Measurements from ENCODE around the gene NDUFB8.

Gene NDUFB8

DNA sequence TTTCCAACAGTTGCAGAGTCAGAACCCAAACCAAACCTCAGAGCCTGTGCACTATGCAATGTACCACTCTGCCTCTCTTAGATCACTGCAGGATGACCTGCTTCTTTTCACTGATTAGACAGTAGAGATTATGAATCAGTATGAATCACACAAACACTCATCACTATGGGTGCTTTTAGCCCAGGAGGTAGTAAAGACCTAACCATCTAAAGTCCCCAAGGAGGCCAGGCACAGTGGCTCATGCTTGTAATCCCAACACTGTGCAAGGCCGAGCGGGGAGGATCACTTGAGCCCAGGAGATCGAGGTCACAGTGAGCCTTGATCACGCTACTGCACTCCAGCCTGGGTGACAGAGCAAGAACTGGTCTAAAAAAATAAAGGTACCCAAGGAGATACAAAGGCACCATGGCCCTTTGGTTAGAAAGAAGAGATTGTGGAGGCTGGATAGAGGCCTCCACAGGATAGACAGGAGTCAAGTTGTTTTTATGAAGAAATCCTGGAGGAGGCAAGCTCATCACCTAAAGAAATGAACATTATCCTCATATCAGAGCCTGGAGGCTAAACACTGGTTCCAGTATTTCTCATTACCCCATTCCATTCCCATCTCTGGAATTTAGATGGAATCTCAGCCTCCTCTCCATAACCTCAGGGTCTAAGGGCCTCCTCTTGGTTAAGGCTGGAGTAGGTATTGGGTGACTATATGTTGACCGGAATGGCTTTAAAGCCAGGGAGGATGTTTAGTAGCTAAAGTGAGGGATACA lies 22.9 kb downstream of the NDUFB8 start:
- TF ChIP-seq ZNF274 (IDR thresholded peaks at IDR 0.05; ENCODE audit: low read depth, low read length) = no peak

DNA sequence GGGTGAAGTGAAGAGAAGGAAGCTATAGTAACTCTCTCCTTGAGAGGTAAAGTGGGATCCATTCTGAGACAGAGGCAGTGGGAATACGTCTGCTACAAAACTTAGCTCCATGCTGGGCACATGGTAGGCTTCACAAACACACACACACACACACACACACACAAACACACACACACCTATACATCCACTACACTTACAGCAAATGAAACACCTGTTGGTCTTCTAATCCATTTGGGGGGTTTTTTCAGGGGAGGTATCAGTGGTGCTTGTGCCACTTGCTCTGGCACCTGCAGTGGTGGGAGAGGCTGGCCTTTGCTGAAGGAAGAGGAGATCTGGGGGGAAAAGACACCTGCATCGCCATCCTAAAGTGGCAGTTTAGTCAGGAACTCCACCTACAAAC lies 24.5 kb downstream of the NDUFB8 start:
- no peak for TF ChIP-seq ZNF274 (IDR thresholded peaks at IDR 0.05; ENCODE audit: low read depth, low read length)
- no peak overlapping the region for H3K4me3 ChIP-seq (ENCODE audit: low read length)

More for the DNA sequence above, 22.9 kb downstream of the NDUFB8 start:
- H3K4me3 ChIP-seq (ENCODE audit: low read length) = no peak overlapping the region

DNA sequence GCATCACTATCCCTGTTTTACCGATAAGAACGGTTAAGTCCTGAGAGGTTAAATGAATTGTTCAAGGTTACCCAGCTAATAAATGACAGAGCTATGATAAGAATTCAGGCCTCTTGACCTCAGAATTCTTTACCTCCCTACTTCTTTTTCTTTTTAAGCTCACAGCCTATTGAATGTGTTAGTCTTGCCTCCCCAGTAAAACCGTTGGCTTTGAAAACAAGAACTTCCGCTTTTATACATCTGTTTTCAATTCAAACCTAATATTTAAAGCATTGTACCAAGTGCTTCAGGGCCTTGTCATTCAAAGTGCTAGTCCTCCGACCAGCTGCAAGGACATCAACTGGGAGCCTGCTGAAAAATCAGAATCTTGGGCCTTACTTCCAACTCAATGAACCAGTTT lies 25.6 kb downstream of the NDUFB8 start:
- no peak for TF ChIP-seq ZNF274 (IDR thresholded peaks at IDR 0.05; ENCODE audit: low read depth, low read length)
- H3K4me3 ChIP-seq (ENCODE audit: low read length) = no peak overlapping the region

DNA sequence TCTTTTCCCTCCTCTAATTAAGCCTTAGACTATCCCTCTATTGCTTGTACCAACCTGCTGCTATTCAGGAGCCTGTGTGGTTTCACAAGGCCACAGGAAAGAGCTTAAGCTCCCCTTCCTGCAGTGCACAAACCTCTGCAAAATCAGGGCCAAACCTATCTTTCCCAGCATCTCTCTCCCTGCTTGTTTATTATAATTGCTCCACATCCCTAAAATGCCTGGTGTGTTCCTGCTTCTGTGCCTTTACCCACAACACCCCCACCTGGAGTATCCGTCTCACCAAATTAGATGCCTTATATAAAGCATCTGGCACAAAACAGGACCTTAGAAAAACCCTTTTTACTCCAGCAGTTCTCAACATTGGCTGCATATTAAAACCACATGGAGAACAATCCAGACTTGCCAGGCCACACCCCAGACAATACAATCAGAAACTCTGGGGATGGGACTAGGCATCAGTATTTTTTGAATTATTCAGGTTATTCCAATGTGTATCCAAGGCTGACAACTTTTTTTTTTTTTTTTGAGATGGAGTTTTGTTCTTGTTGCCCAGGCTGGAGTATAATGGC lies 26.7 kb downstream of the NDUFB8 start:
- no peak for TF ChIP-seq ZNF274 (IDR thresholded peaks at IDR 0.05; ENCODE audit: low read depth, low read length)
- no peak overlapping the region for H3K4me3 ChIP-seq (ENCODE audit: low read length)

DNA sequence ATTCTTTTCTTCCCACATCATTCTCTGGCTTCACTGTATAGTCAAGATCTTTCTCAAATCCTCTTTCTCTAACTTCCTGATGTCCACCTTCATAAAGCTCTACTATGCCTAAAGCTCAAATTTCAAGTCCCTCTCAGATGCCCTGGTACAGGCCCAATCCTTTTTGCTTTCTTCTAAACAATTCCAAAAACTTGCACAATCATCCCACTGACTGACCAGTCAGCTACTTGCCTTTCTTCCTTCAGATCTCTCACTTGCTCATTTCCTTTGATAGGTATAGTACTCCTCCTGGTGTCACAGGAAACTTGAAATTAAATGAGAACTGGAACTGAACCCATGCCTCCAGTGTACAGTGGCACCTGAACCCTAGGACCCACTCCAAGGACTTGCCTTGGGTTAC lies 28.2 kb downstream of the NDUFB8 start:
- TF ChIP-seq ZNF274 (IDR thresholded peaks at IDR 0.05; ENCODE audit: low read depth, low read length) = no peak
- H3K4me3 ChIP-seq (ENCODE audit: low read length) = no peak overlapping the region

DNA sequence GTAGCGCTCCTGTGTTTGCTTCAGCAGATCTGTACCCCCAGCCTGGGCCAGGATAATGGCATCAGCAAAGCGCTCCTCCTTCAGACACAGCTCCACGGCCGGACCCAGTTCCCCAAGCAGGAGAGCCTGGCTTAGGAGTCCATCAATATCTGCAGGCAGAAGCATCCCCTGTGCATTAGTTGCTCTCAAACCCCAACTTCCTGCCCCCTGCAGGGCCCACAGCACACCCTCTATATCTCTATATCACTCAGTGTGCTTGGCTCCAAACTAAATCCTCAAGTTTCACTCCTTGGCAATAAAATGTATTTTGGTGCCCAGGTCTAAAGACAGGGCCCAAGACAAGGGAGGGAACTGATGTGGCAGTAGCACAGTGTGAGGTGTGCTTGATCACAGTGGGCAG lies 31.6 kb downstream of the NDUFB8 start:
- no peak overlapping the region for H3K4me3 ChIP-seq (ENCODE audit: low read length)
- TF ChIP-seq ZNF274 (IDR thresholded peaks at IDR 0.05; ENCODE audit: low read depth, low read length) = no peak

DNA sequence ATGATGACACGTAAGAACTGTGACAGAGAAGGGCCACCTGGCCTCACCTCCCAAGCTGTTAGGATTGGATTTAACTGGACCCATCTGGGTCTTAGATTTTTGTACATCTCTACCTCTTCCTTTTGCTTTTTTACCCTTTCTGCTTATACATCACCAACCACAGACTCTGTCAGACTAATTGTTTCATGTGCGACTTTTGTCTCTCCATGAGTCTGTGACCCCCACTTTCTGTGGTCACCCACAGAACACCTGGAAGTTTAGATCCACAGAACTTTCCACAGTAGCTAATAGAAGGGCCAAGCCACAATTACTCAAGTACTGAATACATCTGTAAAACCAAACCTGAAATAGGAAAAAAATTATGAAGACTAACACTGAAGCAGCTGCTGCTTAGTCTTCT lies 33.1 kb downstream of the NDUFB8 start:
- no peak for TF ChIP-seq ZNF274 (IDR thresholded peaks at IDR 0.05; ENCODE audit: low read depth, low read length)
- H3K4me3 ChIP-seq (ENCODE audit: low read length) = no peak overlapping the region

DNA sequence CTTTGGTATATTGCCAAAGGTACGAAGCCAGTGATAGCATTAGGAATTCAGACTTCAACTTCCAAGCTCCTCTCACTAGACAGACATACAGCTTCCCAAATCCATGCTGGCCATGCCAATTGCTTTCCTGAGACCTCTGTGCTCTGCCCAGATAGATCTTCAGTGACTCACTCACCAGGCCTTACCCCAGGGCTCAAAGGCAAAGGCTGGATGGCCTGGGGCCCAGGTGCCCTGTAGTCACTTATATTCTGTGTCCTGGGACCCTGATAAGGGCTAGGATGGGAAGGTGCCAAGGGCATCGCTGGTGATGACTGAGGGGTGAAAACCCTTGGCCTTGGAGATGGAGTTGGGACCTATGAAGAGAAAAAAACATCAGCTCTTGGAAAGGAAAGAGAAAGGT lies 39.1 kb downstream of the NDUFB8 start:
- TF ChIP-seq ZNF274 (IDR thresholded peaks at IDR 0.05; ENCODE audit: low read depth, low read length) = no peak
- H3K4me3 ChIP-seq (ENCODE audit: low read length) = no peak overlapping the region

DNA sequence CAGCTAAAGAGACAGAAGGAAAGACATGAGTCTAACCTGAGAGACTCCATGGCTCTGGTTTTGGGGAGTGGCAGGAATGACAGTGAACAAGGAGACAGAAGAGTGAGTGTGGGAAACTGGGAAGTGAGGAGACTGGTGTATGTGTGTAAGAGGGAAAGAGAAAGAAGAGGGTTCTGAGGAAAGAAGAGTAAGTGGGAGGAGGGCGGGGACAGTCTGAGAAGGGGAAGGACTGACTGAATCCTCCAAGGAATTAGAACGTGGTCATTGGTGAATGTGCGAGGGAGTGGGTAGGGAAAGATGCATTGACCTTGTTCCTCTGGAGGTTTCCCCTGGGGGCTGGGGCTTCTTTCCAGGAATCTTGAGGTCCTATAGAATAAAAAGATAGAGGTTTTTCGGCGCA lies 40.3 kb downstream of the NDUFB8 start:
- no peak overlapping the region for H3K4me3 ChIP-seq (ENCODE audit: low read length)

DNA sequence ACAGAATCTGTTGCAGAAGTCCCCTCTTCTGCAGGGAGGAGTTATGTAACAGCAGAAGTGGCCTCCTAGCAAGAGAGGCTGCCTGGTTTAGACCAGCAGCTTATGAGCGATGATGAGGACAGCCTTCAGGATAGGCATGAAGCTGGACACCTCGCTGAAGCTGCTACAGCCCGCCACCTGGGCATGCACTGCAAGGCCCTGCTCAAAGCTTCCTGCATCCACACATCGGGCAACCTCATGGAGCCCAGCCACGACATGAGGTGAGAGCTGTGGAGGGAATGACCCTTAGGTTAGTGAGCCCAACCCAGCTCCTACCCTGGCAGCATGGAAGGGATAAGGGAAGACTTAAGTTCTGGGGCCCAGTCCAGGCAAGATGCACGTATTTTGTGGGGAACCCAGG lies 42.1 kb downstream of the NDUFB8 start:
- no peak for TF ChIP-seq ZNF274 (IDR thresholded peaks at IDR 0.05; ENCODE audit: low read depth, low read length)
- no peak overlapping the region for H3K4me3 ChIP-seq (ENCODE audit: low read length)

More for the DNA sequence above, 40.3 kb downstream of the NDUFB8 start:
- no peak for TF ChIP-seq ZNF274 (IDR thresholded peaks at IDR 0.05; ENCODE audit: low read depth, low read length)

DNA sequence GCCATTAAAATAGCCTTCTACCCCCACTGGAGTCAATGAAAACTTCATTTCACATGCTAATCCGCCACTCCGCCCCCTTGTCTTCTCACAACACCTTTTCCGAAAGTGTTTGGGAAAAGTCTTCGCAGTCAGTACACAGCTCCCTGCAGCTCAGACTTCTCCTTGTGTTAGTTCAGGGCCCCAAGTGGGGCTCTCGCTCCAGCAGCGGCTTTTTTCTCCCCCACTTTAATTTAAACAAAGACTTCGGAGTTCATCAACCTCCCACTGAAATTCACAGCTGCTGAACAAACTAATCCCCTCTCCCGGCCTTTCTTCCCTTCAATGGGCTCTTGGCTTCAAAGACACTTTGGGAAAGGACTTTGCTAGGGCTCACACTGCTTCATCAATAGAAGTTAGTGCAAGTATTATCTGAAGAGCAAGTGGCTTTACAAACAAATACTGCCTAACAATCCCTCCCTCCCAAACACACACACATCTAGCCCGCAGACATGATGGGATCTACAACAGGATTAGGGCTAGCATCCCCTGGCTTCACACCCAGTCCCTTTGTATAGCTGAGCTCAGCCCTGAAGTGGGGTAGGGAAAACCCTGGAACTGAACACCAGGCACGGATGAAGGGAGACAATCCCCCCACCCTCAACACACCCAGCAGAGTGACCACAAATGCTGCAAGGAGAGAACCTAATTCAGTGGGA lies 43.7 kb downstream of the NDUFB8 start:
- no peak for TF ChIP-seq ZNF274 (IDR thresholded peaks at IDR 0.05; ENCODE audit: low read depth, low read length)
- no peak overlapping the region for H3K4me3 ChIP-seq (ENCODE audit: low read length)

DNA sequence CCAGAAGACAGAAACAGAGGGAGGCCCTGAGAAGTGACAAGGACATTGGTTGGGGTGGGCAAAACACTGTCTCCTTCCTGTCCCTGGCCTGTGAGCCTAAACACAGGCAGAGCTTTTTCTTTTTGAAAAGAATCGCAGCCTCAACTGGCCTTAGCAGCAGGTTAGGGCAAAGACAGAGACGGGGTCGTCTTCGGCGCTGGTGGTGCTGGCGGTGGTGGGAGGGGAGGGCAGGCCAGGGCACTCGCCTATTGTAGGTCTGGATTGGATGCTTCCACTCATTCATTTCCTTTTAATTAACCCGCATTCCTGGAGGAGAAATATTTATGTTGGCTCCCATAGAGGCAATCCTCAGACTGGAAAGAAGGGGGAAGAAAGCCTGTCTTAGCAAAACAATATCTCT lies 44.3 kb downstream of the NDUFB8 start:
- H3K4me3 ChIP-seq (ENCODE audit: low read length) = no peak overlapping the region
- no peak for TF ChIP-seq ZNF274 (IDR thresholded peaks at IDR 0.05; ENCODE audit: low read depth, low read length)

DNA sequence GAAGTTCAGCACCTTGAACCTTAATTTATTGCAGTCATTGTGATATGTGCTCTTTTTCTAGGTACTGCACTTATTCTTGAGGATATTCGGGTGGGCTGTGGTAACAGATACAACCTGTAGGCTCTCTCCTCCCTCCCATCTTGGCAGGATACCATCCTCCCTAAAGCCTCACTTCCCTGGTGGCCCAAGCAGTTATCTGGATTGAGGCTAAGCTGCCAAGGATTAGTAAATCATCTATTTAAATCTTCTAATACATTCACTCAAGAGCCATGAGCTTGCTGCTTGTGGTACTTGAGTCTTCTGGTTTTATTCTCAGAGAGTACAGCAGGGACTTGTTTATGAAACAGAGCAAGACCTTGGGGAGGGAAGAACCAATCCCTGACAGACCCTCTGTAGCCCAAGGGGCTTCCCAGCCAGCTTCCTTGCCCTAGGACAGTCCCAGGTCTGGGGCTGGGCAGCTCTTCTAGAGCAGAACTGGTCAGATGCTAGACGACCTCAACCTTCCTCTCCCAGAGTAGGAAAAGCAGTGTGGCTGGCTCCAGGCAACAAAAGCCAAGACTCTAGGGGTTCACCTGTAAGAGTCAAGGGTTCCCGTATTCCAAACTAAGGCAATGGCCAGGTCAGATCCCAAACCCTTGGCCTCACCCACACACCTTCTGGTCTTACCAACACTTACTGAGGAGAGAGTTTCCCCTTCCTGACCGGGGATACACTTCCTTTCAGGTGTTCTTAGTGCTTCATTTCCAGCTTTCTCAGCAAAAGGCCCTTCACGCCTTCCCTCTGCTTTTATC lies 45.6 kb downstream of the NDUFB8 start:
- TF ChIP-seq ZNF274 (IDR thresholded peaks at IDR 0.05; ENCODE audit: low read depth, low read length) = no peak
- no peak overlapping the region for H3K4me3 ChIP-seq (ENCODE audit: low read length)

DNA sequence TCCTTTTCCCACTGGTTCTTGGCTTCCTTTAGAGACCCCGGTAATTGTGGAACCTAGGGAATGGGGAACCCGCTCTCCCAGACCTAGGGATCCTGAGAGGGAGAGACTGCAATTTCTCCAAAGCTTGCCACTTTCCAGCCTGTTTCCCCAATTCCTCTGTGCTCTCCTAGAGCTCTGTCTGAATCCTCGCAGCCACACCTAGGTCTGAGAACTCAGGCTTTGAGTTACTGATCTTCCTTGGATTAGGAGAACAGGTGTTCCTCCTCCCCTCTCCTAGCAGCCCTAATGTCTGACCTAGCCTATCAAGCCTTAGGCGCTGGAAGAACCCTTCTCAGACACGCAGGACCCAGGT lies 46.9 kb downstream of the NDUFB8 start:
- H3K4me3 ChIP-seq (ENCODE audit: low read length) = no peak overlapping the region

More for the DNA sequence above, 46.9 kb downstream of the NDUFB8 start:
- TF ChIP-seq ZNF274 (IDR thresholded peaks at IDR 0.05; ENCODE audit: low read depth, low read length) = no peak

Data from GM08714 (cell line).